HepG2 (cell line): ENCODE results near the gene PRKAG1. TPM values are rescaled to one million over a fixed set of nuclear protein-coding genes. Genes with fewer than 3 reads are reported as not detected.

Experiments used
- KIAA2018 ChIP-seq: sonication (generic); formaldehyde crosslinking; IDR thresholded peaks from 2 replicates; pipeline ENCODE4 v1.5.0; 2020; ENCODE audit warnings: mild to moderate bottlenecking, missing genetic modification reagents, borderline replicate concordance
- SYNCRIP ChIP-seq: fragments of 200-400 bp; formaldehyde crosslinking; IDR thresholded peaks from 2 replicates; pipeline ENCODE4 v1.6.1; 2018; ENCODE audit warnings: mild to moderate bottlenecking, low read depth, low read length; ENCODE audit not compliant: insufficient read depth
- ZFP1 ChIP-seq: IDR thresholded peaks from 2 replicates; pipeline ENCODE4 v1.6.1; 2016
- ZNF501 ChIP-seq: sonication (generic); formaldehyde crosslinking; IDR thresholded peaks from 2 replicates; pipeline ENCODE4 v1.5.1; 2020; ENCODE audit warnings: mild to moderate bottlenecking, moderate library complexity, missing genetic modification reagents
- ZNF792 ChIP-seq: IDR thresholded peaks from 2 replicates; pipeline ENCODE4 v1.6.1; 2016
- polyA plus RNA-seq, 8 experiments: library from polyadenylated mRNA; depleted of rRNA in 3 of 8; stranded (reverse) in 7 of 8; unstranded in 1 of 8; fragments of >200 nt; fragmentation: Illumina TruSeq in 4 of 8; extraction: Trizol in 4 of 8; gene quantifications; 2 replicates each; pipeline versions ENCODE4 v1.2.1 to v1.2.3, GENCODE V29; 2011 to 2016; ENCODE audit warnings: low read depth in 4 of 8, missing spikeins in 1 of 8, mixed read lengths in 1 of 8; ENCODE audit not compliant: insufficient read depth in 1 of 8
- total RNA-seq, 5 experiments: library from RNA; depleted of rRNA; stranded (reverse); fragments of >200 nt; fragmentation: Illumina TruSeq; extraction: Trizol; gene quantifications; 2 replicates each; pipeline ENCODE4 v1.2.3, GENCODE V29; 2016; ENCODE audit warnings: low read depth in 1 of 5

The PRKAG1 gene
- total and polyA plus RNA-seq, 2 of the 13 experiments (the other 11 are each of a cell fraction or from before 2014, with no cell fraction given) = 26.1 to 32.8 TPM

- no peak for TF ChIP-seq KIAA2018 (CRISPR knock-in tag)
- TF ChIP-seq ZFP1 (CRISPR knock-in tag) = no peak
- TF ChIP-seq ZNF501 (CRISPR knock-in tag) = no peak
- no peak for TF ChIP-seq SYNCRIP
- TF ChIP-seq ZNF792 (CRISPR knock-in tag) = no peak
These were observed 50.6 kb downstream of the PRKAG1 start (continued) for GRCh38 chr12:48967991-48968390.
